Transverse colon (tissue), 4 donors: Measurements from ENCODE around the gene LMCD1. TPM values are rescaled to one million over a fixed set of nuclear protein-coding genes. Genes with fewer than 3 reads are reported as not detected.

Experiments
- DNase-seq: peaks from one replicate; pipeline ENCODE4 v3.0.0-alpha.2; 2019
- H3K27ac ChIP-seq, 4 donors: fragments of 200-600 bp; sonication (generic); 2 replicates each; pipeline ENCODE4 v1.5.1; 2016 to 2018; ENCODE audit warnings: inconsistent platforms in 4 of 4
- H3K27me3 ChIP-seq: fragments of 200-600 bp; sonication (generic); 2 replicates; pipeline ENCODE4 v1.5.1; 2017; ENCODE audit warnings: inconsistent platforms
- H3K36me3 ChIP-seq, 4 donors: fragments of 200-600 bp; sonication (generic); 2 replicates each; pipeline ENCODE4 v1.5.1; 2017 to 2019; ENCODE audit warnings: inconsistent platforms in 4 of 4
- H3K4me1 ChIP-seq, 4 donors: fragments of 200-600 bp; sonication (generic); 2 replicates each; pipeline ENCODE4 v1.5.1; 2017 to 2020; ENCODE audit warnings: inconsistent platforms in 4 of 4
- H3K4me3 ChIP-seq, 4 donors: fragments of 200-600 bp; sonication (generic); 1 replicate in 1 of 4; 2 replicates in 3 of 4; pipeline versions ENCODE4 v1.5.1 to v1.6.1; 2017 to 2019; ENCODE audit warnings: inconsistent platforms in 4 of 4
- H3K9me3 ChIP-seq, 2 donors: fragments of 200-600 bp; sonication (generic); 2 replicates each; pipeline ENCODE4 v1.5.1; 2017 to 2019; ENCODE audit warnings: inconsistent platforms in 2 of 2
- CTCF ChIP-seq, 5 experiments: fragments of 200-600 bp in 3 of 5; fragments of 450-650 bp in 2 of 5; sonication (generic) in 3 of 5; IDR thresholded peaks; 1 replicate in 2 of 5; 2 replicates in 3 of 5; pipeline ENCODE4 v1.5.1; 2016 to 2017; ENCODE audit warnings: antibody characterized with exemption in 5 of 5, inconsistent platforms in 3 of 5, mild to moderate bottlenecking in 2 of 5, moderate library complexity in 1 of 5
- EP300 ChIP-seq: sonication (generic); formaldehyde crosslinking; IDR thresholded peaks from one replicate; pipeline ENCODE4 v1.6.1; 2017; ENCODE audit warnings: antibody characterized with exemption, low read depth
- POLR2A ChIP-seq: fragments of 450-650 bp; IDR thresholded peaks from one replicate; pipeline ENCODE4 v1.6.1; 2016; ENCODE audit warnings: antibody characterized with exemption, mild to moderate bottlenecking, moderate library complexity
- POLR2AphosphoS5 ChIP-seq, 3 donors: sonication (generic); formaldehyde crosslinking; IDR thresholded peaks; one replicate each; pipeline ENCODE4 v1.6.1; 2016; ENCODE audit warnings: antibody characterized with exemption in 3 of 3
- WGBS, 2 donors: methylation state at CpG; one replicate each; pipeline ENCODE4 v1.1.5; 2018; ENCODE audit warnings: low coverage in 1 of 2; 5-methylcytosine and 5-hydroxymethylcytosine counted together
- in situ Hi-C, 4 donors: fragments of 200-750 bp; cut with MboI; loops; one replicate each; pipeline versions ENCODE4 v1.15.0 to v1.15.1; 2017; ENCODE audit warnings: low sequenced_read_pairs in 3 of 4, low pct_ligation_motif_present in 1 of 4, low pct_unique_long_range_greater_than_20kb in 1 of 4
- intact Hi-C: fragments of 100-400 bp; cut with DNase I; formaldehyde crosslinking; loops from one replicate; pipeline ENCODE4 v1.15.1; 2023; ENCODE audit warnings: low total_unique reads
- total RNA-seq, 4 donors: library from RNA; depleted of rRNA; stranded (reverse); fragments of >200 nt; gene quantifications; one replicate each; pipeline ENCODE4 v1.1.0, GENCODE V29; 2016

Gene LMCD1
- total RNA-seq, 4 donors from 2014 or later: 6.7 to 26.6 (median 9.6) TPM

- Histone ChIP-seq H3K4me3 (no peak overlapping the region), H3K9me3 (no peaks in the 10 kb centered on the region), H3K27ac (no peak overlapping the region), H3K36me3 (no peaks in the 10 kb centered on the region), H3K4me1 (no peaks in the 10 kb centered on the region), H3K27me3 (no peaks in the 10 kb centered on the region)
- WGBS, 2 donors: 71 to 85% methylated on average over 3 of the region's 3 CpGs
- TF ChIP-seq CTCF (IDR thresholded peaks at IDR 0.05) (no peak), EP300 (no peak), POLR2AphosphoS5 (IDR thresholded peaks at IDR 0.05) (no peak), POLR2A (no peak)
- intact Hi-C loops: no loop called here
- in situ Hi-C loops: no loop called here
- no peak for DNase-seq
Observed at GRCh38 chr3:8581373-8581772, 79.8 kb downstream of the LMCD1 start.

- Histone ChIP-seq H3K4me1 (no peaks in the 10 kb centered on the region), H3K27ac (no peak overlapping the region), H3K36me3 (no peaks in the 10 kb centered on the region), H3K27me3 (no peaks in the 10 kb centered on the region), H3K9me3 (no peaks in the 10 kb centered on the region), H3K4me3 (no peak overlapping the region)
- in situ Hi-C loops (no loop called here), intact Hi-C loops (no loop called here)
- WGBS, 2 donors: 82 to 85% methylated on average over 2 to 6 of the region's 6 CpGs
- TF ChIP-seq CTCF (IDR thresholded peaks at IDR 0.05): no peak
- no peak for TF ChIP-seq EP300
- no peak for TF ChIP-seq POLR2A
- no peak for TF ChIP-seq POLR2AphosphoS5 (IDR thresholded peaks at IDR 0.05)
- no peak for DNase-seq
Observed at GRCh38 chr3:8581806-8582445, 80.3 kb downstream of the LMCD1 start.

- in situ Hi-C loops: no loop called here
- Histone ChIP-seq H3K4me1 (no peaks in the 10 kb centered on the region), H3K27ac (no peak overlapping the region), H3K27me3 (no peaks in the 10 kb centered on the region), H3K4me3 (no peak overlapping the region), H3K36me3 (no peaks in the 10 kb centered on the region), H3K9me3 (no peaks in the 10 kb centered on the region)
- intact Hi-C loops: no loop called here
- no peak for TF ChIP-seq EP300
- no peak for TF ChIP-seq POLR2AphosphoS5 (IDR thresholded peaks at IDR 0.05)
- no peak for TF ChIP-seq POLR2A
- no peak for TF ChIP-seq CTCF (IDR thresholded peaks at IDR 0.05)
- DNase-seq: no peak
- WGBS, 2 donors: 83 to 100% methylated on average over 2 of the region's 2 CpGs
Observed at GRCh38 chr3:8584661-8585060, 83.0 kb downstream of the LMCD1 start.

GRCh38 chr3:8589880-8590556 is 88.4 kb downstream of the LMCD1 start:
- Histone ChIP-seq H3K27ac (no peak overlapping the region), H3K4me1 (no peaks in the 10 kb centered on the region), H3K27me3 (no peaks in the 10 kb centered on the region), H3K9me3 (no peaks in the 10 kb centered on the region), H3K4me3 (no peak overlapping the region), H3K36me3 (no peaks in the 10 kb centered on the region)
- TF ChIP-seq POLR2AphosphoS5 (IDR thresholded peaks at IDR 0.05) (no peak), POLR2A (no peak), EP300 (no peak), CTCF (IDR thresholded peaks at IDR 0.05) (no peak)
- in situ Hi-C loops (no loop called here), intact Hi-C loops (no loop called here)
- DNase-seq: no peak
- 71 to 82% methylated on average over 5 to 6 of the region's 6 CpGs for WGBS, 2 donors
